T follicular helper cell (primary cell): ENCODE measurements around the gene IFT57.
"Not testable (repeated sequence)": the region's sequence is repeated elsewhere in the genome, so short reads cannot be mapped to it uniquely, and the experiment has no call there.

Experiments used
- DNase-seq: peaks from one replicate; pipeline ENCODE4 v3.0.0-alpha.2; 2020; ENCODE audit warnings: low read depth

IFT57 gene

DNA sequence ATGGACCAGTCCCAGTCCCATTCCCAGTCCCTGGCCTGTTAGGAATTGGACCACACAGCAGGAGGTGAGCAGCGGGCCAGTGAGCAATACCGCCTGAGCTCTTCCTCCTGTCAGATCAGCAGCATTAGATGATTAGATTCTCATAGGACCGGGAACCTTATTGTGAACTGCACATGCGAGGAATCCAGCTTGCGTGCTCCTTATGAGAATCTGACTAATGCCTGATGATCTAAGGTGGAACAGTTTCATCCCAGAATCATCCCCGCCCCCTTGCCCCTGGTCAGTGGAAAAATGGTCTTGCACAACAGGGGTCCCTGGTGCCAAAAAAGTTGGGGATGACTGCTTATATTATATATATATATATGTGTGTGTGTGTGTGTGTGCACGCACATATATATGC, 63.1 kb downstream of the IFT57 start:
- no peak for DNase-seq

DNA sequence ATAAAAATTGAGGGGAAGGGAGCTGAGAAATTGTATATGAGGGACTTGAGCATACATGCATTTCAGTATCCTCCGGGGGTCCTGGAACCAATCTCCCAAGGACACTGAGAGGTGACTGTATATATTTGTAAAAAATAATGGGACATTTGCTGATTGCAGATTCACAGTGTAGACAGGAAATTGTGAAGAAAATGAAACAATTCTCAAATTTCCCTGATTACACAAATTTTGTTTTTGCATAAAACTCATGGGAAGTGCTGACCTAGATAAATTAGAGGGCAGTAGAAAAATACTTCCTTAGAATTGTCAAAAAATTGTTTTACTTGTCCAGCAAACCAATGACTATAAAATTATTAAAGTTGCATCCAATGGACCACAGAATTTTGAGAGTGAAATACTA, 64.0 kb downstream of the IFT57 start:
- DNase-seq, result no peak

DNA sequence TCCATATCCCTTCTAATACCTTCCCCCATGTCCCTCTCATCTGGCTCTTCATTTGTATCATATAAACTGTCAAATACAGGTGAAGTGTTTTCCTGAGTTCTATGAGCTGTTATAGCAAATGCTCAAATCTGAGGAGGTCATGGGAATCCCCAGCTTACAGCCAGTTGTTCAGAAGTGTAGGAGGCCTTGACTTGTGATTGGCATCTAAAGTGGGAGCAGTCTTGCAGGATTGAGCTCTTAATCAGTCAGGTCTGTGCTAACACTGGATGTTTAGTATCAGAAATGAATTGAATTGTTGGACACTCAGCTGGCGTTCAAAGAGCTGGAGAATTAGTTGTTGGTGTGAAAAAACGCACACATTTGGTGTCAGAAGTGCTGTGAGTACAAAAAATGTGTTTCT, 65.0 kb downstream of the IFT57 start:
- DNase-seq, result no peak

DNA sequence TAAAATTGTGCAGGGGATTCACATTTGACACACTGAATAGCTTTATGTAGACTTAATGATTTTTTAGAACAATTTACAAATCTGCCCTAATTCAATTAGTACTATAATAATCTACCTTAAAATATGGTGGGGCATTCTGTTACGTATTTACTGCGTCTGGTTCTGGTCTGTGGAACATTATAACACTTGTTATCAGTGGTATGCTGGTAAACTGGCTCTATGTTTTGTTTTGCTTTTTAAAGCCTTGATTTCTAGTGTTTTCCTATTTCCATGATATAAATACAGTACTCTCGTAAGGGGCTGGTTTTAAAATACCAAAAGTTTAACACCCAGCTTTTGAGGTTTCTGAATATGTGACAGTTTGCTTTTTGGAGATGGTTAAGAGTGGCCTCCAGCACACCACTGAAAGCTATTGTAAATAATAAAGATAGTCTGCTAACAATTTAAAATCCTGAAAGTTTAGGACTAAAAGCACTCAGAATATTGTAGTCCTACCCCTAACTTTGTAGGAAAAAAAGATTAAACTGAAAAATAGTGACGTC, 65.8 kb downstream of the IFT57 start:
- no peak for DNase-seq

DNA sequence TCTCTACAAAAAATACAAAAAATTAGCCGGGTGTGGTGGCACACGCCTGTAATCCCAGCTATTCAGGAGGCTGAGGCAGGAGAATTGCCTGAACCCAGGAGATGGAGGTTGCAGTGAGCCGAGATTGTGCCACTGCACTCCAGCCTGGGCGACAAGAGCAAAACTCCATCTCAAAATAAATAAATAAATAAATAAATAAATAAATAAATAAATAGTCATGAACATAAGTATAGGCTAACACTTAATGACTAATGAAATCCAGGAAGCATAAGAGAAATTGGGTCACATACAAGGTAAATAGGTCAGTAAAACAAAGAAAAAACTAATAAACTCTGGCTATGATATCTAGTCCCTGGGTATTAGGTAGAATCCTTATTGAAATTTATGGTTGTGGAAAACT, 66.6 kb downstream of the IFT57 start:
- DNase-seq, result not testable (repeated sequence)

DNA sequence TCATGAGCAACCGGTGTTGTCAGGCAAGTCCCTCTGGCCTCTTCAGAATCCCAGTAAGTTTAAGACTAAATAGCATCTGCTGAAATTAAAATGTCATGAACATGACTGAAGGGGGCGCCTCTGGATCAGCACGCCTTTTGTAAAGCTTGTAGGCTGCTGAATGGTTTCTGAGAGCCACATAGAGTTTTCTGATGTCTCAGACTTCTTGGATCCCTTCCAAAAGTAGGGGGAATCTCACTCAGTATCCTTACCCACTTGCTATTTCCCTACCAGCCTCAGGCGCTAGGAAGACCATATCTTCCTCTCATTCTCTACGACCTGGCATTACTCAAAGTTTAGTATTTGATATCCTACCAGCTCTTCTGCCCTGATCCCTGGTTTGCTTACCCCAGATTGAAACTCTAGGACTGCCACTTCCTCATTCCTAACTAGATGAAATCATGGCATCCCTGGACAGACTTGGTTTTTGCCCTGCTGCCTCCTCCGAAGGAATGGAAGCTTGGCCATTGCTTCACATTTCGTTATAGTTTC, 68.7 kb downstream of the IFT57 start:
- DNase-seq, result peak; percentile 12

DNA sequence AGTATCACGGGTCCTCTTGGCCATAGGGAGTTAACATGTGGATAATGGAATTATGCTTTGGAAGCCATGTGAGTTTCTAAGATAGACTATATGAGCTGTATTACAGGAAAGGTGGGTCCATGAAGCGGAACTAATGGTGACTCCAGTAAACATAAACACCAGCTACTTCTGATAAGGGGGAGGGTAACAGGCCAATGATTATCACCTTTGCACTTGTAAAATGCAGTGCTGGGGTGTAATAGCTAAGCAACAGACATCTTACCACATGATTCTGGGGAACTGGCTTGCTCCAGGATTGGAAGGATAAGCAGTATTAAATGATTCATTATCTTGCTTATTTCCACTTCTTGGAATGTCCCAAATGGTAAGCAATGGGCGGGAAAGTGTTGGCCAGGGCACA, 70.0 kb downstream of the IFT57 start:
- no peak for DNase-seq

DNA sequence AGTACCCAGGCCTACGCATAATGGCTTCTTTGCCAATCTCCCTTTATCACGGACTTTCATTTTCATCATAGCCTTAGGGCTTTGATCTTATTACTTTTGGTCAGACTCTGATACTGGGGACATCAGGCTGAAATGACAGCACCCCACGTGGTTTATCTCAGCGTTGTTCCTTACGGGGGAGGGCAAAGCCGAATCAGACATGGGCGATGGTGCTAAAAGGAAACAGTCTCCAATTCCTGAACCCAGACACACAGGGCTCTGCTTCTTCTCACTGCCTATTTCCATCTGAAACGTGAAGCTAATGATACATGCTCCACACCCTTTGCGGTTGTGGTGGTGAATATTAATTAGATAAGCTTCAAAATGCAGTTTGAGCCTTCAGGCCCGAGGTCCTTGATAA, 72.0 kb downstream of the IFT57 start:
- no peak for DNase-seq

DNA sequence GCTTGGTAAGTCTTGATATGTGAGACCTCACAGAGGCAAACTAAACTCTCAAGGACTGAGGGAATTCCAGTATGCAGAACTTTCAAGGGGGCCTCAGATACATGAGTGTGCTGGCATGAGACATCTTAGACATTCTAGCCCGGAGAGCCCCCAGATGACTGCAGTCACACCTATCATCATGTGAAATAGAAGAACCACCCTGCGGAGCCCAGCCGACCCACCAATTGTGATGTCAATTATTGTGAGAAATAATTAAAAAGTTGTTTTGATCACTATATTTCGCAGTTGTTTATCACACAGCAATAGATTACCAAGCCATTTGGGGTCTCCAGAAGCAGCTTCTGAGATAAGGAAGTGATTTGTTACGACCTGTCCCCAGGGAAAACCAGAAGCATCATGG, 76.1 kb downstream of the IFT57 start:
- no peak for DNase-seq

DNA sequence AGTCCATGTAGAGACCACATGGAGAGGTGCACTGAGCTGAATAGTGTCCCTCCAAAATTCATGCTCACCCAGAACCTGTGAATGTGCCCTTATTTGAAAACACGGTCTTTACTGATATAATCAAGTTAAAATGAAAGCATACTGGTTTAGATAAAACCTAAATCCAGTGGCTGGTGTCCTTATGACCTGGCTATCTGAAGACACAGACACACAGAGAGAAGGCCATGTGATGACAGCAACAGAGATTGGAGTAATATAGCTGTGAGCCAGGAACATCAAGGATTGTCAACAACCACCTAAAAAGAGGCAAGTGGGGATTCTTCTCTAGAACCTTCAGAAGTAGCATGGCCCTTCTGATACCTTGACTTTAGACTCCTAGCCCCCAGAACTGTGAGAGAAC, 76.6 kb downstream of the IFT57 start:
- DNase-seq, result no peak

DNA sequence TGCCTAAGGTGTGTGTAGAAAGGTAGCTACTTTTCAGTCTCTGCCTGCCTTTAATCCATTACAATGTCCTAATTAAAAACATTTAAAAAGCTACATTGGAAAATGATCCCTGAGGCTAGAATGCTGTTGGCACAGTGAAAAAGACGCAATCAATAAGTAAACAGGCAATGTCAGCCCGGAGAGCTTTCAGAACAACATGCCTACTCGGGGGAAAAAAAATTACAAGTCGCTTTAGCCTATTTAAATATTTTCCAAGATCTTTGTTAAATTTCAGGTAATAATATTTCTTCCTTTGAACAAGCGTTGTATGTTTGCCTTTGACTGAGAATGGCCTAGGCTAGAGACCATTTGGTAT, 84.8 kb downstream of the IFT57 start:
- DNase-seq, result no peak

DNA sequence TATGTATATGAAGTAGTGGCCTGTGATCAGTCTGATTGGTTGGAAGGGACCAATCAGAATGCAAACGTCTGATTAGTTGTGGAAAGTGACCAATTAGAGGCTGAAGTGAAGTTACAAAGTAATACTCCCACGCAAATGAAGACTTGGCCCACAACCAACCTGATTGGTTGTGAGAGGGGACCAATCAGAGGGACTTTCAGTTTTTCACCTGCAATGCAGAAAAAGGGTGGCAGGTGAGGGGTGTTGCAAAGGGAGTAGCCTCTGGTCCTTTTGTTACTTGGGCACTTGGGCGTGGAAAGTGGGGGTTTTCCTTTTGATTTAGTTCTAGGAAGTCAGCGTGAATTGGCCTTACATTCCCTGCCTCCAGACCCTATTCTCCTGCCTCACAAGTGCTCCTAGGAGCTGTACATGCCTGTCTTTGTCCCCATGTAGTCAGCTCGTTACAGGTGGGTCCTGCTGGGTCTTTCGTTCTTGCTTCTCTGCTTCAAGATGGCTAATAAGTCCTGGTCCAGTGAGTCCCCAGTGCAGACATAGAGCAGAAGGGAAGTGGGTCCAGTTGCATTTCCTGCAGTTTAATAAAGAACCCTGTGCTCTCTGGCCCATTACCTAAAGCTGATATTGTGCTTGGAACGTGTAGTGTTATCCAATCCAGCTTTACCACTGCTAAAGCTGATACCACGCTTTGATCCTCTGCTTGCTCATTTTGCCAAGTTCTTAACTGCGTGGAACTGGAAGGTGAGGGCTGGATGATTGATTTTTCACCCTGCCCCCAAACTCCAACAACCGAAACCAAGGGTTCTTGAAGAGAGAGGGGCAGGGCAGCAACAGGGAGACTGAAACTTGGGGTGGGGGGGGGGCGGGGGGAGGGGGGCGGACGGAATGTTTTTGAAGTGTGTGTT, 85.4 kb downstream of the IFT57 start:
- no peak for DNase-seq

DNA sequence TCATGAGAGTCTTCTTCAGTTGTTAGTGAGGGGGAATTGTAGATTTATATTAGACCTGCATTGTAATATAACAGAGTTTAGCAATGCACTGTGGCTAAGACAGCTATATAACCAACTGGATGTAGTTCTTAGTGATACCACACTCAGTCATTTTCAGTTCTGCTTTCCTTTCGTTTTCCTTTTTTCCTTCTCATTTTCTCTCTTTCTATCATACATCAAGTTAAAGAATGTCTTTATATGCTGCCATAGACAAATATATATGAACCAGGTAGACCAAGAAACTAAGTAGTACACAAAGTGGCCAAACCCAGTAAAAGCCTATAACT, 87.7 kb downstream of the IFT57 start:
- no peak for DNase-seq

DNA sequence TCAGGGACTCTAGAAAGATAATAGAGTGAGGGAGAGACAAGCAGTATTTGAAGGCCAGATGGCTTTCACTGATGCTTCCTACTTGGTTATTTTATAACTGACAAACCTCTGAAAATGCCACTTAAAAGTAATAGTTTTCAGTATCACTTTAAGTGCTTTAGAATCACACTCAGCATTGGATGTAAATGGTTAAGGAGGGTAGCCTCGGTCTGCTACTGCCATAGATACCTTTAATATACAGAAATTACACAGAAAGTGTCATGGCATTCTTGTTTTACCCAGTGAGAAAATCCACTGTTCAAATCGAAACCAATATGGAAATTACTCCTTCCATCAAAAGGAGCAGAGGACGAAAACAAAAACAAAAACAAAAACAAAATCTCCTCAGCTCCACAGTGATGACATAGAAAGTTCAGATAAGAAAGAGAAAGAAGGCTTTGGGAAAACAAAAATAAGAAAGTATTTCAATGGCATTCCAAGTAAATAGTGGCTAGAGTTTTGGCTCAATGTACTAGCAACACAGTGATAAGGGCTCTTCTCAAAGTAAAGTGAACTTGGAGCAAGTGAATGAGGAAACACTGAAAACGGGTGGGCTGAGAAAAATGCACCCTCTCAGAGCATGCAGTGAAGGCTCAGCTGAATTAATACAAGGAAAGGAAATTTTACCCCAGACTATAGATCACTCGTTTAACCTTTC, 88.2 kb downstream of the IFT57 start:
- no peak for DNase-seq

DNA sequence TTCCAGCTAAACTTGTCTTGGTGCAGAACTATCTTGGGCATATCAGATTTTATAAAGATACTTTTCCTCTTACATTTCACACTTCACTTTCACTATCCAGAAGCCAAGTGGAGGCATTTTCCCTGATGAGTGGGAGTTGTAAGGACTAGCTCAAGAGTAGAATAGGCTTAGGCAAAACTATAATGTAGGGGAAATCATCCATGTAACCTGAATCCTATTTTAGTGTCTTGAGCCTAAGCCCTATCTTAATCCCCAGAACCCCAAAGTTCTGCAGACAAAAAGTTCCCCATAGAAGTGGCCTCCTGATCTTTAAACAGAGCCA, 89.2 kb downstream of the IFT57 start:
- DNase-seq, result no peak

DNA sequence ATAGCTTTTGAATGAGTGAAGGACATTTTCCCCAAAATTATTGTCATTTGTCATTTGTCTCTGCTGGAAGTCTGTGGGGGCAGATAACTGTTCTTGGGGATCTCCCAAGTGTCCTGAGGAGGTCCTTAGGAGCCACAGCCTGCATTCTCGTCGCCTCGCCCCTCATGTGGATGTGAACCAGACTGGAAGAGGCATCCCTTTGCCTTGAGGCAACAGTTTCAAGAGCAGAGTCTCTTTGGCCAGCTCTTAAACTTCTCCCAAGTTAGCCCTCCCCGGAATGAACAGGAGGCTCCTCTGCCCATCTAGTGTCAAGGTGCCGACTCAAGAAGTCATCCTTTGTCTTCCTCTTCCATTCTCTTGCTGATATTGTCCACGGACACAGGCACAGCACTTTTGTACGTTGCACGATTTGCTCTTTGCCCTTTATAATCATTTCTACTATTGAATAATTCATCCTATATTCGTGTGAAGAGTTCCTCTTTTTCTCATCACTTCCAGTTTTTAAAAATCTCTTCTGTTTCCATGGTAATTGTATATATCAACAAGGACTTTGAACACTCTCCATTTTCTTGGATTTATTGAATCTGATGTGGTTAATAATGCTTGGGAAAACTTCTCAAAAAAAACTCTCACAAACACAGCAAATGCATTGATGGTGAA, 90.6 kb downstream of the IFT57 start:
- DNase-seq, result no peak

DNA sequence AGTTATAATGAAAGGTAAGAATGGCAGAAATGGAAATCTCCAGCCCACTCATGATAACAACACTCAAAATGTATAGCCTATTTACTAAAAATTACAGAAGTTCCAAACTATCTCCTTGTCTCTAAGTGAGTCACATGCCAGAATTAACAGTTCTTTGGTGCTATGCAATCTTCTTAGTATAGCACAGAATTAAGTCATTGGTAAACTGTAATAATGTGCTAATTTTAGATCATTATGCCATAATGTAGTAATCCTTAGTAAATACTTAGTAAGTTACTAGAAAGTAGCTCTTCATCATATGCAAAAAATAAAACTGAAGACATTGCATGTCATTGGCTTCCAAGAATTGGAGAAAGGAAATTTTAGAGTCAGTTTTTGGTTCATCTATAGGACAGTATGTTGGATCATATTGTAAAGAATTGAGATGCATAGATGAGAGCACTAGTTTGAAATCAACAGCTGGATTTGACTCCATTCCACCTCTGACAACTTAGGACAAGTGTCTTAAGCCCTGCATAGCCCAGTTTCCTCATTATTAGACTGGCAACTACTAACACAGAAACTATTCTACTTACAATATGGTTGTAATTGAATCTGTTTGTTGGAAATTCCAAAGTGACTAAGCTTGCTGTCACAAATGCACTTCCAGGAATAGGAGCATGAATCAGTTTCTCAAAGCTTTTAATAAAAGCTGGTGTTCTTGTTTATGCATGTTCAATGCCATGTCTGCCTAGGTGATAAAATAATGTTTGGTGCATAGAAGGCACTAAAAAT, 91.3 kb downstream of the IFT57 start:
- DNase-seq, result no peak

DNA sequence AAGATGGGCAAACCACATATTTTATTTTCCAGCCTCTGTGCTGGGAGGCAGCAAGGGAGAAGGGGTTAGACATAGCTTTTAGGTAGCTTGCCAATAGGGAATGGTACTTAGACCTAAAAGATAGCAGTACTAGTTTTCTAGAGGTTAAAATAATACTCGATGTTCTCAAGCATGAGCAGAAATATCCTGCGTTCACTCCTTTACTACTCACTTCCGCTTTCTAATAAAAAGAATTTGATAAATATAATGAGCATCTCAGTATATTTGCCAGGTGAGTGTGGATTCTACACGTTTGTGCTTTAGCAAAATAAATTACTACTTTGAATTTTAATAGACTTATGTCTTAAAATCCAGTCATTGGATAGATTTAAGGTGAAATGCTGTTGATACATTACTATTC, 92.0 kb downstream of the IFT57 start:
- DNase-seq, result no peak

DNA sequence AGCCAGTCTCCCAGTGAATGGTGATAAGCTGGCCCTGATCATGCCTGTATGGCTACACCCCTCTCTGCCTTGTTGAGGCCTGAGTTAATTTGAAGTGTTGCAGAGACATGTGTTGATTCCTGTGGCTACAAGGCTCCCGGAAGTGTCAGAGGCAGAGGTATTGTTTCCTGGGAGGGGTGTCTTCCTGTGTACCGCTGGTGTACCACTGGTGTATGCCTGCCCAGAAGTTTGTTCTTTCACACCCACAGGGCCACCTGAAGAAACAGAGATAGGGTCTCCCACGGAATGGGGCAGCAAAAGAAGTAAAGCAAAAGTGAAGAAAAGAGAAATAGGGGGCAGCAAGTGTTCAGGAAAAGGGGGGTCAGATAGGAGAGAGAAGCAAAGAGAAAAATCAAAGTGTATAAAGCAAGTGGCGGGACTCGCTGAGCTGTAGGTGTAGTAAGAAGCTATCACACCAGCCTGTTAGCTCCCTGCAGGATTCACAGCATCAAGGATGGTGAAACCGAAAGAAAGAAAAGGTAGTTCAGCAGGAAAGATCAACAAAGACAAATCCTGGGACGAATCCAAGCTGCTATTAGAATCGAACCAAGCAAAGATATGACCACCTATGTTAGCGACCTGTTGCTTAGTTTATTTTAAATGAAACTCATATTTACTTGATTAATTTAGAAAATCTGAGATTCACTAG, 94.8 kb downstream of the IFT57 start:
- DNase-seq, result peak; percentile 34

DNA sequence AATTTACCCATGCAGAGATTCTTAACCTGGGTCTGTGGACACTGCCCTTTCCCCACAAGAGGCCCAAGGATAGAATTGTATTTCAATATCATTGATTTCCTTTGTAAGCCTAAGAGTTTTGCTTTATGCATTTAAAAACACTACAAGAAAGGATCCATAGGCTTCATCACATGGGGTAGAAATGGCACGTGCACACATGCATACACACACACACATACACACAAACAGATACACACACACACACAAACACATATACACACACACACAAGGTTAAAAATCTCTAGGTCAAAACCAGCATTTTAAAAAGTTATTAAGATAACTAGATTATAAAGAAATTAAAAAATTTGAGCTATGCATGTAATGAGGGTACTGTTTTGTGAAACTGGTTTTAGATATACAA, 95.9 kb downstream of the IFT57 start:
- DNase-seq, result no peak

DNA sequence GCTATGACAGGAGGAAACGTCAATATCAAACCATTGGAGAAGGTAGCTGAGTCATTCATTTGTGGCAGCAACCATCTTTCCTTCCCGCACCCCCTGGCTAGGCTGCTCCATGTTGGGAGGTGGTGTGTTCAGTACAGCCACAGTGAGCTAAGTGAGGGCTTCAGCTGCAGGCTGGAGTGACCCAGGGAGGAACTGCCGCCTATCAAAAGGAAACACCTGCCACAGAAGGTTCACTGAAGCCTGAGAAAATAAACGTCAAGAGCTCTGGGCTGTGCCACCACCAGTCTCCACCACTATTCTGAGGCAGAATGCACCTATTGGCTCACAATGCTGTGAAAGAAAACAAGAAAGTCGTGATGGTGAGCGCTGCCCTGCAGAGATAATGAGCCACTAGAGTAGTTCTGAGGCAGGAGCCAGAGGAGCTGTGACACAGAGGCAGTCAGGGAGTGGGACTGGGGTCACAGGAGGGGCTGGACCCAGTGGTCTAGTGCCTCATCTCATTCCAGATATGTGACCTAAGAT, 96.6 kb downstream of the IFT57 start:
- DNase-seq, result peak; percentile 56
